Ascending aorta (tissue), 2 donors: ENCODE measurements around the gene OR5V1. TPM values are rescaled to one million over a fixed set of nuclear protein-coding genes. Genes with fewer than 3 reads are reported as not detected.

Experiments
- DNase-seq, 2 donors: peaks; one replicate each; pipeline ENCODE4 v3.0.0-alpha.2; 2019; ENCODE audit warnings: low spot score in 2 of 2
- H3K27ac ChIP-seq, 2 donors: fragments of 200-600 bp; sonication (generic); one replicate each; pipeline ENCODE4 v1.5.1; 2016 to 2017; ENCODE audit warnings: mild to moderate bottlenecking in 1 of 2
- H3K27me3 ChIP-seq: fragments of 200-600 bp; sonication (generic); one replicate; pipeline ENCODE4 v1.5.1; 2017
- H3K36me3 ChIP-seq, 2 donors: fragments of 200-600 bp; sonication (generic); one replicate each; pipeline ENCODE4 v1.5.1; 2016
- H3K4me1 ChIP-seq, 2 donors: fragments of 200-600 bp; sonication (generic); one replicate each; pipeline ENCODE4 v1.5.1; 2016 to 2017; ENCODE audit warnings: mild to moderate bottlenecking in 1 of 2
- H3K4me3 ChIP-seq, 2 donors: fragments of 200-600 bp; sonication (generic); one replicate each; pipeline ENCODE4 v1.5.1; 2016 to 2017; ENCODE audit warnings: mild to moderate bottlenecking in 1 of 2
- H3K9me3 ChIP-seq, 2 donors: fragments of 200-600 bp; sonication (generic); one replicate each; pipeline ENCODE4 v1.5.1; 2016
- CTCF ChIP-seq, 3 experiments: fragments of 200-600 bp in 2 of 3; fragments of 450-650 bp in 1 of 3; sonication (generic) in 2 of 3; IDR thresholded peaks; one replicate each; pipeline ENCODE4 v1.5.1; 2016 to 2019; ENCODE audit warnings: antibody characterized with exemption in 3 of 3, mild to moderate bottlenecking in 1 of 3, moderate library complexity in 1 of 3
- intact Hi-C: fragments of 100-400 bp; cut with DNase I; formaldehyde crosslinking; loops from one replicate; pipeline ENCODE4 v1.15.1; 2023
- total RNA-seq: library from RNA; depleted of rRNA; stranded (reverse); fragments of >200 nt; gene quantifications from one replicate; pipeline ENCODE4 v1.1.0, GENCODE V29; 2016

Gene OR5V1
- total RNA-seq, result not detected

- Histone ChIP-seq H3K36me3 (no peaks in the 10 kb centered on the region), H3K9me3 (no peaks in the 10 kb centered on the region), H3K27me3 (no peaks in the 10 kb centered on the region), H3K27ac (no peak within 1 kb of the TSS), H3K4me3 (no peak within 1 kb of the TSS), H3K4me1 (no peaks in the 10 kb centered on the region)
- intact Hi-C loops, result no loop called here
- DNase-seq, result no peak
- TF ChIP-seq CTCF (IDR thresholded peaks at IDR 0.05), result no peak
Observed at GRCh38 chr6:29368765-29369164, at the start of gene OR5V1. Gene OR5V1 (minus strand): TSS chr6:29368865. CDS start chr6:29356195, 12,670 bp downstream.

GRCh38 chr6:29414588-29414987 lies 45.9 kb upstream of the OR5V1 start, which contains the start of gene OR12D1:
Gene OR12D1 (plus strand): TSS chr6:29414928.
- DNase-seq, result no peak
- Histone ChIP-seq H3K4me1 (no peaks in the 10 kb centered on the region), H3K27ac (no peak within 1 kb of the TSS), H3K27me3 (no peaks in the 10 kb centered on the region), H3K4me3 (no peak within 1 kb of the TSS), H3K36me3 (no peaks in the 10 kb centered on the region), H3K9me3 (peaks cover 0 to 3% of the 10 kb centered on the region in 2 donors)
- intact Hi-C loops, result no loop called here
- TF ChIP-seq CTCF (IDR thresholded peaks at IDR 0.05), result no peak

- Histone ChIP-seq H3K36me3 (no peaks in the 10 kb centered on the region), H3K4me3 (no peak overlapping the region), H3K27me3 (no peaks in the 10 kb centered on the region), H3K4me1 (no peaks in the 10 kb centered on the region), H3K9me3 (no peaks in the 10 kb centered on the region), H3K27ac (no peak overlapping the region)
- intact Hi-C loops, result no loop called here
- TF ChIP-seq CTCF (IDR thresholded peaks at IDR 0.05), result no peak
- DNase-seq, result no peak
Observed at GRCh38 chr6:29403801-29404200, 35.1 kb upstream of the OR5V1 start.

- H3K9me3 ChIP-seq, result no peaks in the 10 kb centered on the region
- H3K4me3 ChIP-seq, result no peak overlapping the region
- no peaks in the 10 kb centered on the region for H3K36me3 ChIP-seq
- H3K27me3 ChIP-seq, result no peaks in the 10 kb centered on the region
- H3K27ac ChIP-seq, result no peak overlapping the region
- H3K4me1 ChIP-seq, result no peaks in the 10 kb centered on the region
- no peak for DNase-seq
- intact Hi-C loops, result no loop called here
- TF ChIP-seq CTCF (IDR thresholded peaks at IDR 0.05), result no peak
Observed at GRCh38 chr6:29399525-29399924, 30.9 kb upstream of the OR5V1 start.

- no peak for DNase-seq
- Histone ChIP-seq H3K27ac (no peak within 1 kb of the TSS), H3K36me3 (no peaks in the 10 kb centered on the region), H3K9me3 (no peaks in the 10 kb centered on the region), H3K27me3 (no peaks in the 10 kb centered on the region), H3K4me3 (no peak within 1 kb of the TSS), H3K4me1 (no peaks in the 10 kb centered on the region)
- TF ChIP-seq CTCF (IDR thresholded peaks at IDR 0.05), result no peak
- intact Hi-C loops, result no loop called here
Observed at GRCh38 chr6:29395331-29395730, 26.7 kb upstream of the OR5V1 start, which contains the start of gene OR12D2. Gene OR12D2 (plus strand): TSS chr6:29395631. CDS start chr6:29396700, 1,069 bp downstream.

GRCh38 chr6:29388533-29388932 lies 19.9 kb upstream of the OR5V1 start:
- no peak overlapping the region for H3K4me3 ChIP-seq
- H3K4me1 ChIP-seq, result no peaks in the 10 kb centered on the region
- H3K27me3 ChIP-seq, result no peaks in the 10 kb centered on the region
- intact Hi-C loops, result no loop called here
- H3K27ac ChIP-seq, result no peak overlapping the region
- DNase-seq, result no peak
- no peaks in the 10 kb centered on the region for H3K36me3 ChIP-seq
- H3K9me3 ChIP-seq, result no peaks in the 10 kb centered on the region
- TF ChIP-seq CTCF (IDR thresholded peaks at IDR 0.05), result no peak
